ENCODE results near the gene MLX.

The MLX gene

GRCh38 chr17:42566883-42567573 is at the start of gene MLX:
Gene MLX (plus strand): TSS chr17:42567100. CDS start chr17:42567125, 25 bp downstream.
- peak; percentile 76 to 95 for DNase-seq

GRCh38 chr17:42517516-42517915 is 49.4 kb upstream of the MLX start:
- DNase-seq: peak; percentile 49 to 80

- DNase-seq: peak; percentile 69 to 90
Measured at GRCh38 chr17:42518046-42518754, 48.7 kb upstream of the MLX start.

- peak in 1 of 2 experiments; percentile 69 for DNase-seq
Measured at GRCh38 chr17:42518755-42519545, 48.0 kb upstream of the MLX start.

- DNase-seq: peak in 1 of 2 experiments; percentile 75
Measured at GRCh38 chr17:42519546-42520491, 47.1 kb upstream of the MLX start.

GRCh38 chr17:42520540-42520951 is 46.4 kb upstream of the MLX start:
- no peak for DNase-seq

- DNase-seq: no peak
Measured at GRCh38 chr17:42521036-42521435, 45.9 kb upstream of the MLX start.

- DNase-seq: no peak
Measured at GRCh38 chr17:42521666-42522262, 45.1 kb upstream of the MLX start.

GRCh38 chr17:42522263-42522790 is 44.6 kb upstream of the MLX start:
- no peak for DNase-seq

GRCh38 chr17:42522798-42523278 is 44.1 kb upstream of the MLX start:
- no peak for DNase-seq

GRCh38 chr17:42525221-42525620 is 41.7 kb upstream of the MLX start:
- no peak for DNase-seq

GRCh38 chr17:42526031-42526444 is 40.9 kb upstream of the MLX start:
- DNase-seq: no peak

GRCh38 chr17:42527932-42528331 is 39.0 kb upstream of the MLX start:
- DNase-seq: no peak

- no peak for DNase-seq
Measured at GRCh38 chr17:42529061-42529460, 37.8 kb upstream of the MLX start.

GRCh38 chr17:42530952-42531454 is 35.9 kb upstream of the MLX start:
- DNase-seq: no peak

- DNase-seq: no peak
Measured at GRCh38 chr17:42531455-42532354, 35.2 kb upstream of the MLX start.

- no peak for DNase-seq
Measured at GRCh38 chr17:42535155-42536047, 31.5 kb upstream of the MLX start.

- peak; percentile 89 to 95 for DNase-seq
Measured at GRCh38 chr17:42536048-42536371, 30.9 kb upstream of the MLX start, which contains the start of gene NAGLU. Gene NAGLU (plus strand): TSS chr17:42536241. CDS start chr17:42536273, 32 bp downstream.
